Esophagus muscularis mucosa (tissue), 4 donors: Measurements from ENCODE around the gene KCNK16.

Experiments used
- CTCF ChIP-seq, 3 experiments: fragments of 200-600 bp in 2 of 3; fragments of 450-650 bp in 1 of 3; sonication (generic) in 2 of 3; IDR thresholded peaks; one replicate each; pipeline ENCODE4 v1.5.1; 2017 to 2019; ENCODE audit warnings: antibody characterized with exemption in 3 of 3, mild to moderate bottlenecking in 2 of 3, moderate library complexity in 1 of 3
- EP300 ChIP-seq: sonication (generic); formaldehyde crosslinking; IDR thresholded peaks from one replicate; pipeline ENCODE4 v1.6.1; 2017; ENCODE audit warnings: antibody characterized with exemption
- POLR2A ChIP-seq: fragments of 450-650 bp; IDR thresholded peaks from one replicate; pipeline ENCODE4 v1.6.1; 2017; ENCODE audit warnings: antibody characterized with exemption, moderate library complexity, mild to moderate bottlenecking, low read depth
- POLR2AphosphoS5 ChIP-seq, 2 donors: sonication (generic); formaldehyde crosslinking; IDR thresholded peaks; one replicate each; pipeline ENCODE4 v1.6.1; 2017; ENCODE audit warnings: antibody characterized with exemption in 2 of 2

GRCh38 chr6:39343396-39343870 lies 20.9 kb upstream of the KCNK16 start:
- no peak for TF ChIP-seq CTCF (IDR thresholded peaks at IDR 0.05)
- TF ChIP-seq POLR2A, result no peak
- no peak for TF ChIP-seq EP300
- no peak for TF ChIP-seq POLR2AphosphoS5 (IDR thresholded peaks at IDR 0.05)
